Right hindlimb (tissue), 1 donor: ENCODE results near the gene NEB.
"Not testable (repeated sequence)": the region's sequence is repeated elsewhere in the genome, so short reads cannot be mapped to it uniquely, and the experiment has no call there.

Experiments
- DNase-seq: peaks from one replicate; pipeline ENCODE4 v3.0.0-alpha.2; 2018

NEB gene

DNA sequence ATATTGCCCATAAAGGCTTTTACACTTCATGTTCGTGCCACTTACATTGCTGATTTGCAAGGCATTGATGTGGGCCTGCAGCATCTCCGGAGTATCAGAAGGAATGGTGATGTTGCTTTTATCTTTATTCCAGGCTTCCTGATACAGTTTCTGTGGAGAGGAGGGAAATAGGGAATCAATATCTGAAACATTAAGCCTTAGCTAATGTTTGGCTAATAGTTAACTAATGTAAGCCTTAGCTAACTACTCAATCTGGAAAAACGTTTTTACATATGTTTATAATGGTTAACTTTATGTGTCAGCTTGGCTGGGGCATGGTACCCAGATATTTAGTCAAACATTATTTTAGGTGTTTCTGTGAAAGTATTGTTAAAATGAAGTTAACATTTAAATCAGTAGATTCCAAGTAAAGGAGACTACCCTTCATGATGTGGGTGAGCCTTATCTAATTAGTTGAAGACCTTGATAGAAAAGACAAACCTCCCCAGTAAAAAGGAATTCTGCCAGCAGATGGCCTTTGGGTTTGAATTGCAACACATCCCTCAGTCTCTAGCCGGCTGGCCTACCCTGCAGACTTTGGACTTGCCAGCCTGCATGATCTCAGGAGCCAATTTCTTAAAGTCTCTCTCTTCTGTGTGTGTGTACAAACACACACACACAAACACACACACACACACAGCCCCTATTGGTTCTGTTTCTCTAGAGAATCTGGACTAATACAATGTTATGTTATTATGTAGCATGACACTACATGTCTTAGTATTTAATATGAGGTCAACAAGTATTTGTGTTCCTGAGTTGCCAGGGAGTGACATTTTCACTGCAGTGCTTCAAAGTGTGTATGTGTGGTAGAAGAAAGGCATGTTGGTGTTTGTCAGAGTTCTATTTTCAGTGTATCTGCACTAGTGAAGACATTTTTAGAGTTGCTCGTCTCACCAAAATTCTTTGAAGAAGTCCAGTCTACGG lies 126.5 kb downstream of the NEB start:
- not testable (repeated sequence) for DNase-seq

DNA sequence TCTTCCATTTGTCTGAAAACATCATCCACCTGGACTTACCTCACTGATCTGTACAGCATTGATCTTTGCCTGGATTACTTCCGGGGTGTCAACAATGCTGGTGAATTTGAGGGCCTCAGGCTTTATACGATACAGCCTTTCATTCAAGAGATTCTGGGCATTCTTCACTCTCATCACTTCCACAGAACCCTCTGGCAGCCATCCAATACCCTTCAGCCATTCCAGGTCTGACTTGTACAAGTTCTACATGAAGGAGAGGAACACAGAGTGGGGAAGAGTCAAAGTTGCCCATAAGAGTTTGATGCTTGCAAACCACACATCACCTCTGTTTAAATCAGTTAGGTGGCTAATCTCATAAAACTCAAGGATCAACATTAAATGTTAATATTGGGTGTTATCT lies 130.7 kb downstream of the NEB start:
- DNase-seq, result not testable (repeated sequence)

DNA sequence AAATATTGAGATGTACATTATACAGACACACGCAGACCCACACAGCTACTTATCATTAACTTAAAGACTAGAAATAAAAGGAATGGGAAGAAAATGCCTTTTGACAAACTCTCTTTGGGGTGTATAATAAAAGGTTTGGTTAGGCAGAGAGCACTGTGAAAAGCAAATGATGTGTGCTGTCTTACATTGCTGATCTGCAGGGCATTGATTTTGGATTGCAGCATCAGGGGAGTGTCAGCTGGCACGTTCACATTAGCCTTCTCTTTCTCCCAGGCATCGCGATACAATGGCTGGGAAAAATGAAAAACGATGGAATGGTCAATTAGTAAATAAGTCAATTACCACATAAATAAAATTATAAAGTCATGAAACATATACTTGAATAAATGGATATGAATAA lies 131.9 kb downstream of the NEB start:
- not testable (repeated sequence) for DNase-seq

DNA sequence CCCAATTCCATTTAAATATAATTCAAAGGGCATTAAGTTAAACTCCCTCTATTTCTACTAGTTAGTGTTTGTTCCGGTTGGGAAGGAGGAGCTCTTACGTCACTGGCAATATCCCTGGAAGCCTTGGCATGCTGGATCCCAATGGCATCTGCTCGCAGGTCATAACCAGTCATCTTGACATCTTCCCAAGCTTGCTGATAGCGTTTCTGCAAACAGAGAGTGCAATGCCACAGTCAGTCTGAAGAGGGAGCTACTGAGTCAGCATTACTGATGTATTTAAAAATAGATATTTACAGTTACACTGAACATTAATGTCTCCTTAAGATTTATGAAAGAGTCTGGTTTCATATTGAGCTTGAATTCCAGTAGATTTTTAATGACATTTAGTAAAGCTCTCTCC lies 132.5 kb downstream of the NEB start:
- not testable (repeated sequence) for DNase-seq

DNA sequence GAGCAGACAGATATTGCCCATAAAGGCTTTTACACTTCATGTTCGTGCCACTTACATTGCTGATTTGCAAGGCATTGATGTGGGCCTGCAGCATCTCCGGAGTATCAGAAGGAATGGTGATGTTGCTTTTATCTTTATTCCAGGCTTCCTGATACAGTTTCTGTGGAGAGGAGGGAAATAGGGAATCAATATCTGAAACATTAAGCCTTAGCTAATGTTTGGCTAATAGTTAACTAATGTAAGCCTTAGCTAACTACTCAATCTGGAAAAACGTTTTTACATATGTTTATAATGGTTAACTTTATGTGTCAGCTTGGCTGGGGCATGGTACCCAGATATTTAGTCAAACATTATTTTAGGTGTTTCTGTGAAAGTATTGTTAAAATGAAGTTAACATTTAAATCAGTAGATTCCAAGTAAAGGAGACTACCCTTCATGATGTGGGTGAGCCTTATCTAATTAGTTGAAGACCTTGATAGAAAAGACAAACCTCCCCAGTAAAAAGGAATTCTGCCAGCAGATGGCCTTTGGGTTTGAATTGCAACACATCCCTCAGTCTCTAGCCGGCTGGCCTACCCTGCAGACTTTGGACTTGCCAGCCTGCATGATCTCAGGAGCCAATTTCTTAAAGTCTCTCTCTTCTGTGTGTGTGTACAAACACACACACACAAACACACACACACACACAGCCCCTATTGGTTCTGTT lies 137.2 kb downstream of the NEB start:
- DNase-seq, result not testable (repeated sequence)

DNA sequence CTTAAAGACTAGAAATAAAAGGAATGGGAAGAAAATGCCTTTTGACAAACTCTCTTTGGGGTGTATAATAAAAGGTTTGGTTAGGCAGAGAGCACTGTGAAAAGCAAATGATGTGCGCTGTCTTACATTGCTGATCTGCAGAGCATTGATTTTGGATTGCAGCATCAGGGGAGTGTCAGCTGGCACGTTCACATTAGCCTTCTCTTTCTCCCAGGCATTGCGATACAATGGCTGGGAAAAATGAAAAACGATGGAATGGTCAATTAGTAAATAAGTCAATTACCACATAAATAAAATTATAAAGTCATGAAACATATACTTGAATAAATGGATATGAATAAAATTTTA lies 142.4 kb downstream of the NEB start:
- DNase-seq, result not testable (repeated sequence)

DNA sequence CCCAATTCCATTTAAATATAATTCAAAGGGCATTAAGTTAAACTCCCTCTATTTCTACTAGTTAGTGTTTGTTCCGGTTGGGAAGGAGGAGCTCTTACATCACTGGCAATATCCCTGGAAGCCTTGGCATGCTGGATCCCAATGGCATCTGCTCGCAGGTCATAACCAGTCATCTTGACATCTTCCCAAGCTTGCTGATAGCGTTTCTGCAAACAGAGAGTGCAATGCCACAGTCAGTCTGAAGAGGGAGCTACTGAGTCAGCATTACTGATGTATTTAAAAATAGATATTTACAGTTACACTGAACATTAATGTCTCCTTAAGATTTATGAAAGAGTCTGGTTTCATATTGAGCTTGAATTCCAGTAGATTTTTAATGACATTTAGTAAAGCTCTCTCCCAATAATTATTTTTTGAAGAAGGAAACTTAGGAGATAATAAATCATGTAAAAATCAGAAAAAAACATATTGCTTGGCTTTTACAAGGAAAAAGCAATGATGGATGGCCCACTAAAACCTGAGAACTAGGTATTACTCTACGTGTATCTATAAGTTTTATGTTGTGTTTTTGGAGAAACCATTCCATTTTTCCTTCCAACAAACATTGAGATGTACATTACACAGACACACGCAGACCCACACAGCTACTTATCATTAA lies 142.9 kb downstream of the NEB start:
- DNase-seq, result not testable (repeated sequence)

DNA sequence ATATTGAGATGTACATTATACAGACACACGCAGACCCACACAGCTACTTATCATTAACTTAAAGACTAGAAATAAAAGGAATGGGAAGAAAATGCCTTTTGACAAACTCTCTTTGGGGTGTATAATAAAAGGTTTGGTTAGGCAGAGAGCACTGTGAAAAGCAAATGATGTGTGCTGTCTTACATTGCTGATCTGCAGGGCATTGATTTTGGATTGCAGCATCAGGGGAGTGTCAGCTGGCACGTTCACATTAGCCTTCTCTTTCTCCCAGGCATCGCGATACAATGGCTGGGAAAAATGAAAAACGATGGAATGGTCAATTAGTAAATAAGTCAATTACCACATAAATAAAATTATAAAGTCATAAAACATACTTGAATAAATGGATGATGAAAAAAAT lies 153.0 kb downstream of the NEB start:
- not testable (repeated sequence) for DNase-seq

DNA sequence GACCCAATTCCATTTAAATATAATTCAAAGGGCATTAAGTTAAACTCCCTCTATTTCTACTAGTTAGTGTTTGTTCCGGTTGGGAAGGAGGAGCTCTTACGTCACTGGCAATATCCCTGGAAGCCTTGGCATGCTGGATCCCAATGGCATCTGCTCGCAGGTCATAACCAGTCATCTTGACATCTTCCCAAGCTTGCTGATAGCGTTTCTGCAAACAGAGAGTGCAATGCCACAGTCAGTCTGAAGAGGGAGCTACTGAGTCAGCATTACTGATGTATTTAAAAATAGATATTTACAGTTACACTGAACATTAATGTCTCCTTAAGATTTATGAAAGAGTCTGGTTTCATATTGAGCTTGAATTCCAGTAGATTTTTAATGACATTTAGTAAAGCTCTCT lies 153.6 kb downstream of the NEB start:
- not testable (repeated sequence) for DNase-seq

DNA sequence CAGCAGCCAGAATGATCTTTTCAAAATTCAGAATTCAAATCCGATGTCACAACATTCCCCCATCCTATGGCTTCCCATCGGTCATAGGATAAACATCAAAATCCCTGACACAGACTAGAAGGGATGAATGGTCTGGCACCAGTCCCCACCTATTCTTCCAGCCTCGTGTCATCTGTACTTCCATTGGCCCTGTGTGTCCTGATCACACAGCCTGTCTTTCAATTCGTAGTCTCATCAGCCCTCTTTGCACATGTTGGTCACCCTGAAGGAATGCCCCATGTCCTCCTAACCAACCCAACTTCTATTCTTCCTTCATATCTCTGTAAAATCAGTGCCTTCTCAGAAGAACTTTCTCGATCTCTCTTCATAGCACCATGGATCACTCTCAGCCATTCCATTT lies 157.2 kb downstream of the NEB start:
- DNase-seq, result no peak

DNA sequence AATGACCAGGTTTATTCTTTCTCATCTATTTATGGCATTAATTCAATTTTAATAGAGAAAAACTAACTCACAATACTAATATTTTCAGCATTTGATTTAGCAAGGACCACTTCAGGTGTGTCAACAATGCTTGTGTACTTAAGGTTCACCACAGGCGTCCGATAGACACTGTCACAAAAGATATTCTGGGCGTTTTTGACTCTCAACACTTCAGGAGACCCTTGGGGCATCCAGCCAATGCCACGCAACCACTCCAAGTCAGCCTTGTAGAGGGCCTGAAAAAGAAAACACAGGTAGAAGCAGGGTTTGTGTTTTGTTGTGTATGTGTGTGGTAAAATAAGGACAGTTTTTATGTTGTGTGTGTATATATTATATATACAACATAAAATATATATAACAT lies 158.2 kb downstream of the NEB start:
- no peak for DNase-seq

DNA sequence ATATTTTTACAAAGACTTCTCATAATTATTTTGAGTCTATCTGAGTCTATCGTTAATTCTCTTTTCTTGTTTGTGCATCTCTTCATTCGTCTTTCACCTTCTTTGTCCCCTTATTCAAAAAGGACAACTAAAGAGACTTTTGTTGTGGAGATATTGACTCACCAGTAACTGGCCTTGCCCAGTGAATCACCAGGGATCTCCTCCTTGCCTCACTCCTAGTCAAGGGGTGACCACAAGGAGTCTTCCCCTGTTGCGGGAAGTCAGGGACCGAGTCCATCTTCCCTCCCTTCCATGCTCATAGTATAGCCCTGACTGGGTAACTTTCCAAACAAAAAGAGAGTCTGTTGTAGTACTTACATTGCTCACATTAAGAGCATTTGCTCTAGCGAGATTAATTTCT lies 158.9 kb downstream of the NEB start:
- no peak for DNase-seq

DNA sequence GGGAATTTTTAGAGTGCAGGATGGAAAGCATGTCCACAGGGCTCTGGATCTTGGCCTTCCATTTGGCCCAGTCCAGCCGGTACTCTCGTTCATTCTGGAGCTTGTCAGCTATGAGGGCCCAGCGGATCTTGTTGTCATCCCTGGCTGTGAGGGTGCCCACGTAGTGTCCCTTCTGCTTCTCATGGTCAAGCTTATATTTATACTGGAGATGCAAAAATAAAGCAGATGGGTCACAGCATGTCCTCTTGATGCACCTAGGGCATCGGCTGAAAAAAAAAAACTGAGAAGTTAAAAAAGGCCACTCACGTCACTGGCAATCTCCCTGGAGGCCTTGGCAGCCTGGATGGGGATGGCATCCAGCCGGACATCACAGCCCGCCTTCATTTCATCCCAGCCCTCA lies 164.1 kb downstream of the NEB start:
- no peak for DNase-seq

DNA sequence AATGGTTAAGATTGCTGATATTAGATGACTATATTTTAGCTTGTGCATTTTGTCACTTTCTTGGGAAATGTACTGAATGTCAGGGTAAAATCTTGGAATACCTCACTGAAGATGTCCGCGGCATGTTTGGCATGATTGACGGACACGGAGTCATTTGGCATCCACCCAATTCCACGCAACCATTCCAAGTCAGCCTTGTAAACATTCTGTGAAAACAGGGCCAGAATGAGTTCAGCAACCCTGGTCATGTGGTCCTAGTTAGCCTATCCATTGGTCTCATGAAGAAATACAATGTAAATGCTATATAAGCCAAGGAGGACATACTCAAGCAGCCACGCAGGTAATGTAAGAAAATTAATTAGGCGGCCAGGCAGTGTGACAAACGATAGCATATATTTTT lies 165.1 kb downstream of the NEB start:
- DNase-seq, result no peak

DNA sequence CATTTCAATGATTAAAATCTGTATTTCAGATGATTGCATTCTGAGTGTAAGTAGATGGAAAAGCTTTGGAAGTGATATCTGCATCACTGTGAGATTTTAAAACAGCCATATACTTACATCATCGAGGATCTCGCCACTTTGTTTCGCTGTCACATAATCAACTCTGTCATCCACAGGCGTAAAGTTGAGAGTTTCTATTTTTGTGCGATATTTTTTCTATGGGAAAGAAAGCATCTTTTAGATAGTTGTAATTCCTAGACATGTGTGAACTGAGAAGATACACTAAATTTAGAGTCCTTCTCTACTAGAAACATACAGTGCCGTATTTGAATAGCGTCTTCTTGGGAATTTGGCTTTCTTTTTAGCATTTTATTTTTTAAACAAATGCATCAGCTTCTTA lies 165.8 kb downstream of the NEB start:
- no peak for DNase-seq

DNA sequence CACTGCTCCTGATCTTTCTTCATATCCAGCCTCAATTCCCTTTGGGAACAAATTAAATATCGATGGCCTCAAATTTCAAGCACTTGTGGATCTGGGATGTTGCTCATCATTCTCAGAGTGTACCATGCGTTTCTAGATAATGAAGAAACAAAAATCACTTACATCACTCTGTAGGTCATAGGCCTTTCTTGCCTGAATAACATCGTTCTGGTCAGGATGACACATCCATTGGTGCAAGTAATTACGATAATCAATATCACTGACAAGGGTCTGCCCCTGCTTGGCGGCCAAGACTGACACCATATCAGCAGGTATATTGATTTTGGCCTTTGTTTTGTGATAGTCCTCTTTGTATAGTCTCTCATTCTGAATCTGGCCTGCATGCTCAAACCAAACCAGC lies 167.3 kb downstream of the NEB start:
- no peak for DNase-seq

DNA sequence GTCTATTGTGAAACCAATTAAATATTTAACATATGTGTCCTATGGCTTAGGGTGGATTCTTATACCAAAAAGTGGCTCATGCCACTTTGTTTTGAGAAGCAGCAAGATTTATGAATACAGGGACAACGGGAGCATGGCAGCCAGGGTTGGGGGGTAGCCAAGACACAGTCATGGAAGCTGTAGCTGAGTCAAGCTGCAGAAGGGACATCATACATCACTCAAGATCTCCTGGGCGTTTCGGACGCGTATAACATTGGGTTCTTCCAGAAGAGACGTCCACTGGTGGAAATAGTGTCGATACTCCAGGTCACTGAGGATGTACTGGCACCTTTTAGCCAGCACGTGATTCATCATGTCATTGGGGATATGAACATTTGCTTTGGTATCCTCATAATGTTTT lies 171.9 kb downstream of the NEB start:
- DNase-seq, result no peak

DNA sequence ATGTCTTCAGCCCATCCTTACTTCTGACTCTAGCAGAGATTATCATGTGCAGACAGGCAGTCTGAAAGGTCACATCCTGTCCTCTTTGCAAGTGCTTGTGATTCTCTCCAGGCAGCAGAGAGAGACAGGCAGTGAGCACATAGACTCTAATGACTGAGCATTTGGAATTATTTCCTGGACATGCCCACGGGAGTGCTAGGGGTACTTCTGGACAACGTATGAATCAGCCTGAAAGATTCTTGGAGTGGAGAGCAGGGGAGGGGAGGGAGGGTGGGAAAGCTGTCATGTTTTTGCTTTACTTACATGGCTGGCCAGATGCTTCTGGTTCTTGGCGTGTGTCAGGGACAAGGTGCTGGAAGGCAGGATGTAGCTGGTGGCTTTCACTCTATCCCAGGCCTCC lies 174.0 kb downstream of the NEB start:
- DNase-seq, result peak; percentile 23

DNA sequence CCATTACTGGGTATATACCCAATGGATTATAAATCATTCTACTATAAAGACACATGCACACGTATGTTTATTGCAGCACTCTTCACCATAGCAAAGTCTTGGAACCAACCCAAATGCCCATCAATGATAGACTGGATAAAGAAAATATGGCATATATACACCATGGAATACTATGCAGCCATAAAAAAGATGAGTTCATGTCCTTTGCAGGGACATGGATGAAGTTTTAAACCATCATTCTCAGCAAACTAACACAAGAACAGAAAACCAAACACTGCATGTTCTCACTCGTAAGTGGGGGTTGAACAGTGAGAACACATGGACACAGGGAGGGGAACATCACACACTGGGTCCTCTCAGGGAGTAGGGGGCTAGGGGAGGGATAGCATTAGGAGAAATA lies 174.8 kb downstream of the NEB start:
- DNase-seq, result not testable (repeated sequence)

DNA sequence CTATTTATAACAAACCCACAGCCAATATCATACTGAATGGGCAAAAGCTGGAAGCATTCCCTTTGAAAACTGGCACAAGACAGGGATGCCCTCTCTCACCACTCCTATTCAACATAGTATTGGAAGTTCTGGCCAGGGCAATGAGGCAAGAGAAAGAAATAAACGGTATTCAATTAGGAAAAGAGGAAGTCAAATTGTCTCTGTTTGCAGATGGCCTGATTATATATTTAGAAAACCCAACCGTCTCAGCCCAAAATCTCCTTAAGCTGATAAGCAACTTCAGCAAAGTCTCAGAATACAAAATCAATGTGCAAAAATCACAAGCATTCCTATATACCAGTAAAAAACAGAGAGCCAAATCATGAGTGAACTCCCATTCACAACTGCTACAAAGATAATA lies 176.4 kb downstream of the NEB start:
- not testable (repeated sequence) for DNase-seq

DNA sequence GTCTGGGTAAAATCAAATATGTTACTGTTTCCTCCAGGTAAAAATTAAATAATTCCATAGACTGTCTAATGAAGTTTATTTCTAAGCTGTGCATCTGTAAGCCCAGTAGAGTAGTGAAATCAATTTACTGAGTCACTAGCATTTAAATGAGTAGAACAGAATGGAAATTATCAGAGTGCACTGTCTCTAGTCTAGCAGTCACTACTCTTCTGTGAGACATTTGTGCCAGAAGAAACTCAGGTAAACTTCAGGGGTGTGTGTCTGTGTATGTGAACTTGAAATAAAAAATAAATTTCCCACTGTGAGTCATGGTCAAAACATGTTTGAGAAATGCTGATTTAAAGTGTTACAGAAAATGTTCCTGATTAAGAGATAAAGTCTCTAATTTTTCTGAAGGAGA lies 178.2 kb downstream of the NEB start:
- no peak for DNase-seq

DNA sequence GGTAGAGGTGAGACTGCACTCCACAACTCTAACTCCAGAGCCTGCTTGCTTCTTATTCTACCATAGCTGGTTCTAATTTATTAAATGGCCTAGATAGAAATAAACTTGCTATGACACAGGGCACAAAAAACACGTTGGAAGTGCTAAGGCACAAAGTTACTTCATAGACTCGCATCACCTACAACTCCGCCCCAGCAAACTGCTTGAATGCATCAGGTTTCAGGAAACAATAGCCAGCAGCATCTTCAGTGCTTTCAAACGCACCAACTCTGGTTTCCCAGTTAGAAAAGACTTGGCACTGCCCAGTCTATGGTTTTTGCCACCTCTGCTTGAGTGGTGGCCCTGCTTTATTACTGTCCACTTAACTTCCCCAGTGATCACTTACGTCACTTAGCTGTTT lies 182.0 kb downstream of the NEB start:
- DNase-seq, result no peak

DNA sequence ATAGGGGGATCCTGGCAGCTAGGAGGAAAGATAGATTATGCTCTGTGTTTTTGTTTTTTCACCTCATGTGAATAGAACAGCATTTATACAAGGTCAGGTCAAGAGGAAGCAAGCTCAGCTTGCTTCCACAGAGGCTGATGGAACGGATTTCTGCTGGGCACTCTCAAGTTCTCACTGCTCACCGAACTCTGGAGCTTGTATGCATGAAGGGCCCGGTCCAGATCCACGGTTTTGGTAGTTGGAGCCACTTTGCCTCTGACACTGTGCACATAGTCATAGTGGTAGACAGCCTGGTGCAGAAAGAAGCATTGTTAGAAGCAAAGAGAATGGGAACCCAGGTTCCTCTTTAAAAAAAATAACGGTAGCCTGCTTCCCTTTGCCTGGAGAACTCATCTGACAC lies 182.7 kb downstream of the NEB start:
- DNase-seq, result no peak

DNA sequence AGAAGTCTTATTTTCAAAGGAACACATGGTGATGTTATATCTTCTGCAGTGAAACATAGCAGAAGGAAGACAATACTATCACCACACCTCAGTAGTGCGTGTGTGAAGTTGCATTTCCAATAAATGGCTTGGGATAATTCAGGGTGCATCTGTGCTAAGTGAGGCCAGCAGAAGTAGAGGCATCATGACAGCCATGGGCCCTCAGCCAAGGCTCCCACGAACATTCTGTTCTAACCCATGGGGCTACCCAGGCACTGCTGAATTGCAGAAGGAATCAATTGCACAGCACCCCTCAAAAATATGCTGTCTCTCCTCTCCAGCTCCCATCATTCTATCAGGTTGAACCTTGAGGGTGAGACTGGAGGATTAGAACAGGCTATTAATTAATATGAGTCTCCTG lies 185.1 kb downstream of the NEB start:
- no peak for DNase-seq
